IMR-90 (cell line): ENCODE data around the gene MUC5AC. TPM values are rescaled to one million over a fixed set of nuclear protein-coding genes. Genes with fewer than 3 reads are reported as not detected.

ENCODE experiments used
- RAD21 ChIP-seq: IDR thresholded peaks from 2 replicates; pipeline ENCODE4 v1.6.1; 2012; ENCODE audit warnings: low read length, improper control_type of control experiment
- USF2 ChIP-seq: fragments of 150-350 bp; IDR thresholded peaks from 2 replicates; pipeline ENCODE4 v1.6.1; 2017; ENCODE audit warnings: mild to moderate bottlenecking, antibody characterized with exemption, low read length, low read depth
- polyA plus RNA-seq, 3 experiments: library from polyadenylated mRNA; depleted of rRNA; stranded (reverse); fragments of >200 nt; gene quantifications; 2 replicates each; pipeline ENCODE4 v1.2.3, GENCODE V29; 2012; ENCODE audit warnings: low replicate concordance in 1 of 3
- total RNA-seq: library from RNA; depleted of rRNA; stranded (reverse); fragments of >200 nt; gene quantifications from 2 replicates; pipeline ENCODE4 v1.2.3, GENCODE V29; 2012

The MUC5AC gene
- total and polyA plus RNA-seq, 2 of the 4 experiments (the other 2 are of a cell fraction), result 0.02 TPM; not detected in 1

GRCh38 chr11:1151366-1152315, 6.1 kb upstream of the MUC5AC start (continued):
- TF ChIP-seq USF2 (no peak), RAD21 (no peak)
